HG03103 (cell line): ENCODE data around the gene PLTP.
"Not testable (repeated sequence)": the region's sequence is repeated elsewhere in the genome, so short reads cannot be mapped to it uniquely, and the experiment has no call there.

Experiments used
- ATAC-seq: cut with Tn5 transposase; IDR thresholded peaks from one replicate; pipeline ENCODE4 v1.9.1; 2021; ENCODE audit warnings: low read depth; ENCODE audit not compliant: unreplicated experiment

Gene PLTP, protein sequence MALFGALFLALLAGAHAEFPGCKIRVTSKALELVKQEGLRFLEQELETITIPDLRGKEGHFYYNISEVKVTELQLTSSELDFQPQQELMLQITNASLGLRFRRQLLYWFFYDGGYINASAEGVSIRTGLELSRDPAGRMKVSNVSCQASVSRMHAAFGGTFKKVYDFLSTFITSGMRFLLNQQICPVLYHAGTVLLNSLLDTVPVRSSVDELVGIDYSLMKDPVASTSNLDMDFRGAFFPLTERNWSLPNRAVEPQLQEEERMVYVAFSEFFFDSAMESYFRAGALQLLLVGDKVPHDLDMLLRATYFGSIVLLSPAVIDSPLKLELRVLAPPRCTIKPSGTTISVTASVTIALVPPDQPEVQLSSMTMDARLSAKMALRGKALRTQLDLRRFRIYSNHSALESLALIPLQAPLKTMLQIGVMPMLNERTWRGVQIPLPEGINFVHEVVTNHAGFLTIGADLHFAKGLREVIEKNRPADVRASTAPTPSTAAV

GRCh38 chr20:45911486-45912343 is at the start of gene PLTP:
Gene PLTP (minus strand): TSS chr20:45912155. CDS start chr20:45911452, 703 bp downstream.
- ATAC-seq = no peak

DNA sequence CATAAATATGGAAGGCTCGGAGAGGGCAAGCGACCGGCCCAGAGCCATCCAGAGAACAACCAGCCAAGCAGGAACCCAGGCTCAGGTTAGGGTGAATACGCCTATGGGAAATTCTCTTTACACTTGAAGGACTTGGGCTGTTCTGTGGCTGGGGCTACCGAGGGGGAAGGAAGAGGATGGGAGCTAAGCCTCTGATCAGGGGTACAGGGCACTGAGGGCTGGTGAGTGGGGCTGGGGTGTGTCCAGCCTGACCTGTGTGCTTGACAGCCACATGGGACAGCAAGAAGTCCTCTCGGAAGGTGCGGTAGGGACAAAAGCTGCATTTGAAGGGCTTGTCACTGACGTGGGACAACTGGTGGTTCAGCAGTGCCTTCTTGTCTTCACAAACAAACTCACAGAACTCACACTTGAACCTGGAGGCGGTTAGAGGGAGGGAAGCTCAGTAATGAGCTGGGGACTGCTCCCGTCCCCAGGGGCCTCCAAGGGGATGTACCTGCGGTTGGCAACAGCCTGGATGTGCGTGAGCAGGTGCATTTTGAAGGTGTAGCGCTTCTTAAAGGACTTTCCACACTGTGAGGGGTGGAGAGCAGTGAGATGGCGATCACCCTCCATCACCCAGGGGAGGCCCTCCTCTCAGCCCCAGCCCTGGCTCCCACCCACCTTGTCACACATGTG is 48.1 kb upstream of the PLTP start:
- no peak for ATAC-seq

GRCh38 chr20:45959126-45959525 is 47.2 kb upstream of the PLTP start:
- no peak for ATAC-seq

DNA sequence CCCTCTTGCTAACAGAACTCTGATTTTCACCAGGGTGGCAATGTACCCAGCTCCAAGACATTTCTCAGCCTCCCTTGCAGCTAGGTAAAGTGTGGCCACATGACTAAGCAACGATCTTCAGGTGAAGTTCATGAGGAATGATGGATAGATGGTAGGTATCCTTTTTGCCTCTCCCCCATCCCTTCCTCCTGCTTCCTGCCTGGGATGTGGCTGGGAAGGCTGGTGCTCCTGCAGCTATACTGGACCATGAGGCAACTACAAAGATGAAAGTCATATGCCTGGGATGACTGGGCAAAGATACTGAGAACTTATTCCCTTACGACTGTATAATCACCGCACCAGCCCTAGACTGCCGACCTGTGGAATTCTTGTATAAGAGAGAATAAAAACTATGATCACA is 46.6 kb upstream of the PLTP start:
- no peak for ATAC-seq

DNA sequence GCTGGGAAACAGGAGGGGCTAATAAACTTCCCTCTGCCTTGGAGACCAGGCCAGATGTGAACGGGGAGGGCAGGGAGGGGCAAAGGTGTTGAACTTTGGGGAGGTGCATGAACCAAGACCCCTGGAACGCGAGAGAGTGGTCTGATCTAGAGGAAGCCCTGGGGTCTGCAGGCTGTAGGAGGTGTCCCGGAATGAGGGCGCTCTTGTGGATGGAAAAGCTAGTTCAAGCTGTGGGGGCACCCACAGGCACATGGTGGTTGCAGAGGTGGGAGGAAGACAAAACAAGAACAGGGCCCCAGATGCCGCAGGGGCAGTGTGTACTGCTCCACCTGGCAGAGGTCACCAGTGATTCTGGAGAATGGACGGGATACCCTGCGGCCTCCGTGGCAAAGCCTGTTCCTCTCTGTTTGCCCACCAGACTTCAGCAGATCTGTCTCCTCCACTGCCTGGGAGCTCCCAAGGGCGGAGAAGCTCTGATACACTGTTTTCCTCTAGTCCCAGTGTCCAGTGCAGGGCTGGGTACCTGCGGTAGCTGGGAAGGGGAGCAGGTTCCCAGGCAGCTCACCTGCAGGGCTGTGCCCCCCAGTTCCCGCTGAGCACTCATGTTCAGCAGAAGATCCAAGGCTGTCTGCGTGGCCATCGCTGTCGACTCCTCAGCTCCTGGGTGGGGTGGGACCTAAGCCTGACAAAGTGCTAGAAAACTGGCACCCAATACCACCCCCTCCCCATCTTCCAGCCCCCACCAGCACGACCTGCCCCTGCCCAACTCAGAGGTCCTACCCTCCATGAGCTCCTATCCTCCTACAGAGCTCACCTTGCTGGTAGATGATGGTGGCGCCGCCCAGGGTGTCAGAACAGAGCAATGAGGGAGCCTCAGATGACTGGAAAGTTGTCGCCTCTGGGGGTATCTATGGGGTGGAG is 45.3 kb upstream of the PLTP start:
- ATAC-seq = no peak

- not testable (repeated sequence) for ATAC-seq
These were observed 44.4 kb upstream of the PLTP start for GRCh38 chr20:45956326-45956725.

- ATAC-seq = no peak
These were observed 41.7 kb upstream of the PLTP start for GRCh38 chr20:45953672-45954071.

DNA sequence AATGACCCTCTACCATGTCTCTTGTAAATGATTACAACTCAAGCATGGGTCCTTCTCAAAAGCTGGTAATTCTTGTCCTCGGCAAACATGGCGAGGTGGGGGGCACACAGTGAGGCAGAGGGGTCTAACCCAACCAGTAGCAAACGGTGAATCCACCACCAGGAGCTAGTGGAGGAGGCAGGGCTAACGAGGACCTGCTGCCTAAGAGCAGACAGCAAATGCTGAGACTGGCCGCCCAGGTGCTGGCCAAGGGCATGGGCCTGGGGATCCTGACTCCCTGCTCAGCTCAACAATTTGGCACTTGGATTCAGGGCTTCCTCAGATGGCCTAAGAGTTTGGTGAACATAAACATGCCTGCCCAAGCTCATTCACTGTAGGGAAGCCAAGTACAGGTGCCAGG is 40.9 kb upstream of the PLTP start:
- no peak for ATAC-seq

DNA sequence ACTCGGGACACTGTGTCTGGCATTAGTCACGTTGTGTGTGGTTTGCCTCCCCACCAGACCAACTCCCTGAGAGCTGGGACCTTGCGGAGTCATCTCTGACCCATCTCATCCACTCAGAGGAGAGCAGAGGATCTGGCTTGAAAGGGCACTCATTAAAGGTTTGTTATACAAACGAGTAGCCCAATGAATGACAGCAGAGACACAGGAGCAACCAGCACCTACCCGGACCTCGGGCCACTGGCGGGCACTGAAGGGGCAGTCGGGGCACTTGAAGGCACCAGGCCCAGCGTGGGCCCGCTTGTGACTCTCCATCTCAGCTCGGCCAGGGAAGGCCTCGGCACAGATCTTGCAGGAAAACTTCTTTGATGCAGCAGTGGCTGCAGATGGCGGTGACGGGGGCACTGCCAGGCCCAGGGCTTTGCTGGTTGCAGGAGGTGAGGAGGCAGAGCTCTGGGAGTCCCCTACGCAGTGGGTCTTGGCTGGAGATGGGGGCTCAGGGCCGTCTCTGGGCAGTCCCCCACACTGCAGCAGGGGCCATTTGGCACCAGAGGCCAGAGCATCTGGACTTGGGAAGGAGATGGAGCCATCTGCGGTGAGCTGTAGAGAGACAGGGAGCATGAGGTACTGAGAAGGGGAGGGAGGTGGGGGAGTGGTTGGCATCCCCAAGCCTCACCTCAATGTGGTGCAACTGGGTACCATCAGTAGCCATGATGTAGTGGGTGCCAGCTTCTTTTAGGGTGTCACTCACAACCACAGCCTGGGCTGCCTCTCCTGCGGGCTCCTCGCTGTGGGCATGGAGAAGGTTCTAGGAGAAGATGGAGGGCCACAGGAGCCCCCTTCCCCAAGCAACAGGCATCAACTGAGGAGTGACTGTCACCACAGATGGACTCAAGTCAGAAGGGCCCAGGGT is 40.2 kb upstream of the PLTP start:
- ATAC-seq = no peak

GRCh38 chr20:45950330-45950646 is 38.3 kb upstream of the PLTP start:
- ATAC-seq = no peak

DNA sequence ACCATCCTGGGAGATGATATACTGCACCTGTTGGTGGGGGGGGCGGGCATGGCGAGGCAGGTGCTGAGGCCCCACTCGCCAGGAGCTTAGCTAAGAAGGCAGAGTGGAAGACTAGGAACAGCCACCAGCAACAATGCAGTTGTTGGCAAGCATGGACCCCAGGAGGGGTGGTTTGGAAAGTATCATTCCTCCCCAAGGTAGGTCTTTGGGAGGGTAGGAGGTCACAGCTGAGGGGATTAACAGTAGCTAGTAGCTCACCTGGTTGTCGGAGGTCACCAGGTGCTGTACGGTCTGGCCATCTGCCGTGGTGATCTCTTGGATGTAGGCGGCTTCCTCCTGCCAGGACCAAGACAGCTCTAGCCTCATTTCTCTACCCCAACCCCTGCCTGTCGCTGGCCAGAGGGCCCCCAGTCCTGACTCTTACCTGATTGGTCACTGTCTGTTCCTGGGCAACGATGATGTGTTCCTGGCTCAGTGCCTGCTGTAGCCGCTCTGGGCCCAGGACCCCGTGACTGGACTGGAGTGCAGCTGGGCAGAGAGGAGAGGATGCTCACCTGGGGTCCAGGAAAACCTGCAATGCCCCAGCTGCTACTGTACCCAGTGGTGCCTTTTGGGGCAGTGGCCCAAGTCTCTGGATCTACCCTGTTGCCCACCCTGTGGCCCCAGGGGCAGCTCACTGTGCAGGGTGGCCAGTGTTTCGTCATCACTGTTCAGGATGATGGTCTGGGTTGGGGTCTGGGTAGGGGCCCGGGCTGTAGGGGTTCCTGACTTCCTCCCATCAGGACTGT is 37.8 kb upstream of the PLTP start:
- ATAC-seq = no peak

DNA sequence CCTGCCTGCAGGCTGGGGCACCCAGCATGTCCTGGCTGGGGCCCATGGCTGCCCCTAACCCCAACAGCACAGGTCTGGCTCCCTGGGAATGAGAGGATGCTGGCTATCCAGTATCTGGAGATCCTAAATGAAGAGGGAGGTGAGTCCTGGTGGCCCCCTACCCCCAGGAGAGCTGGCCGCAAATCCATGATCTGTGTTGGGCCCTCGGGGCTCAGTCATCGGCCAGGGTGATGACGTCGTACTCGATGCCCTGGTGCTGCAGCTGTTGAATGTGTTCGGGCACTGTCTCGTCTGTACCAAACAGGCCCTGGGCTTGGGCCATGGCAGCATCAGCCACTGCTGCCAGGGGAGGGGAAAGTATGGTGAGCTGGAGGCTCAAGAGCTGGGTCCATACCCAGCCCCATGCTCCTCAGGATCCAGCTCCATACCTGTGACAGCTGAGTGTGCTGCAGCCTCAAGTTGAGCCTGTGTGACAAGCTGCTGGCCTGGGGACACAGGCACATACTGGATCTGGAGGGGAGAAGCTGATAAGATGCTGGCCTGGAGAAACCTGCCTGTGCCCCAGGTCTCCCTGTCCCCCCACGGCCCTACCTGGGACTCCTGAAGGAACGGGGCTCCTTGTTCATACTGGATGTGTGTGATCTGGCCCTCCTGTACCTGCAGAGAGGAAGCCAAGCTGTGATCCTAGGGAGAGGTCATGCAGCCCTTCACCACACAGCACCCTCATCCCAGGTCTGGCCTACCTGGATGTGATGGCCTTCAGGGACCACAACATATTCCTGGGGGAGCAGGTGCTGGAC is 37.0 kb upstream of the PLTP start:
- no peak for ATAC-seq

DNA sequence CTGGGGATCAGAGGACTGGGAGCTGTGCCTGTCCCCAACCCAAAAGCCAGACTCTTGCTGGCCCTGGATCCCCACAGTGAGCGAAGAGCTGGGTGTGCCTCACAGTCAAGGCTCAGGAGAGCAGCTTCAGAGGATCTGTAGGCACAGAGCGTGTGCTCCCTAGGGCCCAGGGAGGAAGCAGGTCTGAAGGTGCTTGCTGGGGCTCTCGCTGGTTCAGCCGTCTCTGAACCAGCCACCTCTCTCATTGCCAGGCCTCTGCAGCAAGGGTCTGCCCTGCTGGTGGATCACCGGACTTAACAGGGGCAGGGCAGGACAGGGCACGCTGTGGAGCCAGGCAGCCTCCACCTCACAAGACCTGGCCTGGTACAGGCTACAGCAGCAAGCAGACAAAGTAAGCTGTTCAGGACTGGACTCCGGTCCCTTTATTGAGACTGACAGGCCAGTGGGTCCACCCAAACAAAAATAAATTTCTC is 36.3 kb upstream of the PLTP start:
- ATAC-seq = no peak

- no peak for ATAC-seq
These were observed 35.3 kb upstream of the PLTP start for GRCh38 chr20:45947110-45947866.

DNA sequence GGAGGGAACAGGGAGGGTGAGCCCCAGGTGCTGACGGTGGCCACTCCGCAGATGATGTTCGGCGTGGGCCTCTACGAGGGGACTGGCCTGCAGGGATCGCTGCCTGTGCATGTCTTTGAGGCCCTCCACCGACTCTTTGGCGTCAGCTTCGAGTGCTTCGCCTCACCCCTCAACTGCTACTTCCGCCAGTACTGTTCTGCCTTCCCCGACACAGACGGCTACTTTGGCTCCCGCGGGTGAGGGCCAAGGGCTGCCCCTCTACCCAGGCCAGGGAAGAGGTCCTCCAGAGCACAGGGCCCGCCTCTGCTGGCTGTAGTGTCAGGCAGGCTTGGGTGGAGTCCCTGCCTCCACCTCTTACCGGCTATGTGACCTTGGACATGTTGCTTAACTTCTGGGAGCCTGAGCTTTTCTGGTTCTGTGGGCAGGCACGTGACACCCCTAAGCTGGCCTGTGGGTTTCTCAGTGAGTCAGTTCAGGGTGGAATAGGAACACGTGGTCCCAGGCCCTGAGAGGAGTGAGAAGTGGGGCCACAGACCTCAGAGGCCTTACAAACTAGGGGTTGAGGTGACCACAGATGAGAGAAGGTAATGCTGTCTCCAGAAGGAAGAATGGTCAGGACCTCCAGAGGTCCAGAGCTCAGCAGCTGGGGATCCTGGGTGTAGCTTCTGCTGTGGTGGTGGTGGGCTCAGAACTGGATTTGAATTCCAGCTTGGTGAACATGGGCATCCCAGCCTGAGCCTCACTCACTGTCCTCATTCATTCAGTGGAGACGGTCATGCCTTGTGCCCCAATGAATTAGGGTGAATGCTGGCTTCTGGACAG is 34.4 kb upstream of the PLTP start:
- ATAC-seq = no peak

GRCh38 chr20:45945678-45946148 is 33.8 kb upstream of the PLTP start:
- ATAC-seq = no peak
